Activated CD4-positive, alpha-beta T cell treated with anti-CD3 and anti-CD28 coated beads for 24 hours (primary cell): ENCODE data around the gene MYOM1.

Experiments used
- DNase-seq, 2 donors: peaks; one replicate each; pipeline ENCODE4 v3.0.0-alpha.2; 2020; ENCODE audit warnings: low read depth in 2 of 2

MYOM1 gene

DNA sequence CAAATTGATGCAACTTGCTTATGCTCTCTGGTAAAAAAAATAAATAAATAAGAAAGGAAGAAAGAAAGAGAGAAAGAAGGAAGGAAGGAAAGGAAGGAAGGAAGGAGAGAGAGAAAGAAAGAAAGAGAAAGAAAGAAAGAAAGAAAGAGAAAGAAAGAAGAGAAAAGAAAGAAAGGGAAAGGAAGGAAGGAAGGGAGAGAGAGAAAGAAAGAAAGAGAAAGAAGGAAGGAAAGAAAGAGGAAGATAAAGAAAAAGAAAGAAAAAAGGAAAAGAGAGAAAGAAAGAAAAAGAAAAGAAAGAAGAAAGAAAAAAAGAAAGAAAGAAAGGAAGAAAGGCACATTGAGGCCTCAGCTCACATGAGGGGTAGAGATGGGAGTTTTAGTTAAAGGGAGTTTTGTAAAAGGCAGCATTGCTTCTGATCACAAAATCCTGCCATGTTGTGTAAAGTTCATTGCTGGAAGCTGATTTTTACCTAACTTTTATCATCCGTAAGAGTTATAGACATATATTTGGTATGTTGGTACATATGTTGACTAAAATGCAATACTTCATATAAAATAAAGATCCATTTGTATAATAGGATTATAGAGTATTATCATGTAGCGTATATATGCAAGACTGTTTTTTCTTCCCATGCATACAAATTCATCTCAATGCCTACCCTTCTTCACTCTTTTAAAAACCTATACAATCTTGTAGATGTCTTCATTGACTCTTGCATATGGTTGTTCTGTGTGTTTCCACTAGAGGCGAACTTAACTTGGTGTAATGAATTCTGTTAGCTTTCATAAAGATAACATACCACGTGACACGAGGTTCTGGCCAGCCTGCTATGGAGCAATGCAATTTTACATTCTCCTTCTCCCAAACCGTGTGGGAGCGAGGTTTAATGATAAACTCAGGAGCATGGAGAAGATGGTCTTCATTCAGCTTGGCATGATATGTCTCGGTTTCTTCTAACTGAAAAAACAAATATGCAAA, 32.8 kb downstream of the MYOM1 start:
- no peak for DNase-seq

- no peak for DNase-seq
Observed at GRCh38 chr18:3184275-3184963, 35.3 kb downstream of the MYOM1 start.

- DNase-seq, result no peak
Observed at GRCh38 chr18:3183103-3183717, 36.6 kb downstream of the MYOM1 start.

DNA sequence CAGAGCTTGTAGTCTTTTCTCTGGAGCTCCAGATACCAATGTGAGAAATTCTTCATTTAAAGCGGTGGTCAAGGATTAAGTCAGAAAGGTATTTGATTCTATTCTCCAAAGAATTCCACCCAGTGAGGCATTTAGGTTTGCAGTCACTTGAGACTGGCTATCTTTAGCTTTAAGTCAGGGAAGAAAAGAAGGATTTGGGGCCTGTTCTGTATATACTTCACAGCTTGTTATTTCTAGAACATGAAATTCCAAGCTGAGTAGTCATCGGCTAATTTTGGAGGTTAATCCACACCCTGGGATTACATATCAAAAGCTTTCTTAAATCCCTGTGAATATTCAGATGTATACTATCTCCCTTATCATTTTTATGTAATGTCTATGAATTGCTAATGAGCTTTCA, 39.4 kb downstream of the MYOM1 start:
- no peak for DNase-seq

GRCh38 chr18:3179430-3180089, 40.2 kb downstream of the MYOM1 start:
- no peak for DNase-seq

DNA sequence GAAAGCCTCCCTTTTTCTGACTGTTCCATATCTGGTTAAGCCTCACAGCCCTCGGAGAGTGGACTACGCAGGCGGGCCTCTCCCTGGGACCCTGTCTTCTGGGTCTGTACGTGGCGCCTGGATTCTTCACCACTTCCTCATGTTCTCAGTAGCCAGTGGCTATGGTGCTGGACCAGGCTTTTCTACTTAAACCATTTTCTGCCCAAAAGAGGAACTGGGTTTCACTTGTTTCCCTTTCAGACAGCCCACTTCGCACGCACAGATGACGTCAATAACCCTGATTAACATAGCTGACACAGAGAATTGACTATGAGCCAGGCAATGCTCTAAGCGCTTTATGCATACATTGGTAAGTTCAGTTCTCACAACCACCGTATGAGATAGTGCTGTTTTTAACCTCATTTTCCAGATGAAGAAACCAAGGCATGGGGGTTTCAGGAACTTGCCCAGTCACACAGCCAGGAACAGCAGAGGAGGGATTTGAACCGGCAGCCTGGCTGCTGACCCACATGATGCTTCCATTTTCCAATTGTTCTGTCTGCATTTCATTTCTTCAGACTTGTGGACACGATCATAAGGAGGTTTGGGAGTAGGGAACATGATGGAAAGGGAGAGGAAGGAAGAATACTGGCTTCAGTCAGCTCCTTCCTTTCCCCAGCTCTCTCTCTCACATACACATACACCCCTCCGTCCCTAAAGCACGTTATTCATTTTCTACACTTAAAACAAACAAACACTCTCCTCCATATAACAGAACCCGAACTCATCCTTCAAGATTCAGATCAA, 41.7 kb downstream of the MYOM1 start:
- DNase-seq, result no peak

GRCh38 chr18:3175195-3175758, 44.5 kb downstream of the MYOM1 start:
- no peak for DNase-seq

GRCh38 chr18:3172097-3172496, 47.7 kb downstream of the MYOM1 start:
- no peak for DNase-seq

GRCh38 chr18:3171631-3172030, 48.1 kb downstream of the MYOM1 start:
- no peak for DNase-seq

- DNase-seq, result no peak
Observed at GRCh38 chr18:3170441-3171161, 49.2 kb downstream of the MYOM1 start.

DNA sequence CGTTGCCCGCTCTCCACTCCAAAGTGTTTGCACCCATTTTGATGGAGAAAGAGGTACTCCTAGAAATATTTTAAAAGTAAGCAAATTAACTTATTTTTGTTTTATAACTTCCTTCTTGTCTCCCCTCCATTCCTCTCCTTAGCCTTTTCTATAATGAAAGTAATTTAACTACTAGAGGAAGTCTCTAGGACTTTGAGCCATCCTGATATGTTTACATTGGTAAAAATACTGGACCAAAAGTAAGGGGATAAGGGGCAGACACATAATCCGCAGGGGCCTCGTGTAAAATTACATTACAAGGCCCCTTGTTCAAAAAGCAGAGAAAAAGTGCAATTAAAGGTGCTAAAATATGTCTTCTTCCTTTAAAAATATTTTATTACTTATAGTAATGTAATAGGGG, 55.4 kb downstream of the MYOM1 start:
- DNase-seq, result no peak

GRCh38 chr18:3163968-3164367, 55.8 kb downstream of the MYOM1 start:
- no peak for DNase-seq

GRCh38 chr18:3162181-3162580, 57.6 kb downstream of the MYOM1 start:
- DNase-seq, result no peak

DNA sequence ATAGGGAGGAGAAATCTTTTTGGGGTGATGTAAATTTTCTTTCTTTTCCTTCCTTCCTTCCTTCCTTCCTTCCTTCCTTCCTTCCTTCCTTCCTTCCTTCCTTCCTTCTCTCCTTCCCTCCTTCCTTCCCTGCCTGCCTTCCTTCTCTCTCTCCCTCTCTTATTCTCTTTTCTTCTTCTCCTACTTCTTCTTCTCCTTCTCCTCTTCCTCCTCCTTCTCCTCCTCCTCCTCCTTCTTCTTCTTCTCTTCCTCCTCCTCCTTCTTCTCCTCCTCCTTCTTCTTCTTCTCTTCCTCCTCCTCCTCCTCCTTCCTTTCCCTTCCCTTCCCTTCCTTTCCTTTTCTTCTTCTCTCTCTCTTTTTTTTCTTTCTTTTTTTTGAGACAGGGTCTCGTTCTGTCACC, 59.9 kb downstream of the MYOM1 start:
- no peak for DNase-seq

DNA sequence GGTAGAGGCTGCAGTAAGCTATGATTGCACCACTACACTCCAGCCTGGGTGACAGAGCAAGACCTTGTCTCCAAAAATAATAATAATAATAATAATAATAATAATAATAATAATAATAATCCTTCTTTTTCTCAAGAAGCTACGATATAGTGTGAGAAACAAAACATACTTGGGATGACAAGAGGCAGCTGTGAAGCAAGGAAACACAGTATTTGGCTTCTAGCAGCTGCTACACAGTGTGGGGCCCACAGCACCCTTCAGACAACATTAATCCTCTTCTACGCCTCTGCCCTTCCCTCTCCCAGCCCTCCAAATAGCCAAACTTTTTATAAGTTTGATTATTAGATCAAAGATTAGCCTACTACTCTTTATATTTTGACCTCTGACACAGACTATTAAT, 62.2 kb downstream of the MYOM1 start:
- DNase-seq, result no peak

GRCh38 chr18:3157086-3157485, 62.7 kb downstream of the MYOM1 start:
- no peak for DNase-seq

GRCh38 chr18:3156325-3156640, 63.5 kb downstream of the MYOM1 start:
- no peak for DNase-seq

- no peak for DNase-seq
Observed at GRCh38 chr18:3154214-3154613, 65.6 kb downstream of the MYOM1 start.

GRCh38 chr18:3153107-3153704, 66.6 kb downstream of the MYOM1 start:
- no peak for DNase-seq

GRCh38 chr18:3152294-3152693, 67.5 kb downstream of the MYOM1 start:
- DNase-seq, result no peak
